GM12892 (cell line): ENCODE data around the gene NCK2.

Experiments
- DNase-seq: peaks from one replicate; pipeline ENCODE4 v3.0.0; 2011; ENCODE audit not compliant: insufficient read length
- FAIRE-seq: peaks from 2 replicates; lab custom pipeline; 2011; peaks lifted over from hg19 to GRCh38; lab: Jason Lieb, UNC
- POLR2A ChIP-seq: IDR thresholded peaks from 2 replicates; pipeline ENCODE4 v1.6.1; 2011; ENCODE audit warnings: low read depth, low read length, control low read depth
- POLR2AphosphoS5 ChIP-seq: IDR thresholded peaks from 2 replicates; pipeline ENCODE4 v1.6.1; 2011; ENCODE audit warnings: low read depth, low read length, control low read depth
- TAF1 ChIP-seq: IDR thresholded peaks from 2 replicates; pipeline ENCODE4 v1.6.1; 2011; ENCODE audit warnings: low read depth, mild to moderate bottlenecking, control low read depth, low read length, borderline replicate concordance

The NCK2 gene

GRCh38 chr2:105738658-105739241, 6.0 kb upstream of the NCK2 start:
- peak; percentile 48 for FAIRE-seq
- TF ChIP-seq POLR2AphosphoS5, result no peak
- TF ChIP-seq TAF1, result no peak
- TF ChIP-seq POLR2A, result no peak
- no peak for DNase-seq

DNA sequence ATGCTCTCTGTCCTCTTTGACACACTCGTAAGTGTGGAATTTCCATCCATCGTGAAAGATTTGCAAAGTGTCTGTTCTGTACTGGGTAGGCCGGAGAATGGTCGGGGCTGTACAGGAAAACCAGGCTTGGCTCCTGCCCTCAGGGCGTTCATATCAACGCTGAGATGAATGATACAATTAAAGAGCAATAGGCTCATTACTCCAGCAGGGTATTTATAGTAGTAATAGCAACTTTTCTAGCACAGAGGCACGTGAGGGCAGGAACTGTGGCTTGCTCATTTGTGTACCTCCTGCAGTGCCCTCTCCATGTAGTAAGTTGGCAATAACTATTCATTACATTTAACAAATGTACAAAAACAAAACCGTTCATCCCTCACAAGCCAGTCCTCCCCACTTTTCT, 5.3 kb upstream of the NCK2 start:
- peak; percentile 44 for FAIRE-seq
- no peak for DNase-seq
- TF ChIP-seq POLR2AphosphoS5, result no peak
- TF ChIP-seq TAF1, result no peak
- no peak for TF ChIP-seq POLR2A

- TF ChIP-seq POLR2AphosphoS5, result no peak
- TF ChIP-seq TAF1, result no peak
- TF ChIP-seq POLR2A, result no peak
- DNase-seq, result no peak
- no peak for FAIRE-seq
Measured at GRCh38 chr2:105739944-105740530, 4.7 kb upstream of the NCK2 start.

DNA sequence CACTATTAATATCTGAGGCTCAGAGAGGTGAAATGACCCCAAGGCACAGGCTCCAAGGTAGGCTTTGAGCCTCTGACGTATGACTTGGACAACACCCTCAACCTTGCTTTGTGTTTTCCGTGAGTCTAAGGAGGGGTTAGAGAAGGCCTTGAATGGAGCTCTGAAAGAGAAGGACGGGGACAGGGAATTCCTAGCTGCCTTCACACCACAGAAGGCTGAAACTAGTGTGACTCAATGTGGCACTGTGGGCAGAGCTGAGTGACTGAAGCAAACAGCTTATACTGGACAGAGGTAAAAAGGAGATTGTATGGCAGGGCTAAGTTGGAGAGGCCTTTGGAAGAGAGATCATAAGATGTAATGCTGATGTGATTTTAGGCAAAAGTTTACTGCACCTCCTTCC, 3.5 kb upstream of the NCK2 start:
- DNase-seq (no peak), FAIRE-seq (no peak)
- TF ChIP-seq POLR2AphosphoS5 (no peak), POLR2A (no peak), TAF1 (no peak)

- FAIRE-seq (no peak), DNase-seq (no peak)
- TF ChIP-seq TAF1 (no peak), POLR2AphosphoS5 (no peak), POLR2A (no peak)
Measured at GRCh38 chr2:105741617-105742016, 3.1 kb upstream of the NCK2 start.

DNA sequence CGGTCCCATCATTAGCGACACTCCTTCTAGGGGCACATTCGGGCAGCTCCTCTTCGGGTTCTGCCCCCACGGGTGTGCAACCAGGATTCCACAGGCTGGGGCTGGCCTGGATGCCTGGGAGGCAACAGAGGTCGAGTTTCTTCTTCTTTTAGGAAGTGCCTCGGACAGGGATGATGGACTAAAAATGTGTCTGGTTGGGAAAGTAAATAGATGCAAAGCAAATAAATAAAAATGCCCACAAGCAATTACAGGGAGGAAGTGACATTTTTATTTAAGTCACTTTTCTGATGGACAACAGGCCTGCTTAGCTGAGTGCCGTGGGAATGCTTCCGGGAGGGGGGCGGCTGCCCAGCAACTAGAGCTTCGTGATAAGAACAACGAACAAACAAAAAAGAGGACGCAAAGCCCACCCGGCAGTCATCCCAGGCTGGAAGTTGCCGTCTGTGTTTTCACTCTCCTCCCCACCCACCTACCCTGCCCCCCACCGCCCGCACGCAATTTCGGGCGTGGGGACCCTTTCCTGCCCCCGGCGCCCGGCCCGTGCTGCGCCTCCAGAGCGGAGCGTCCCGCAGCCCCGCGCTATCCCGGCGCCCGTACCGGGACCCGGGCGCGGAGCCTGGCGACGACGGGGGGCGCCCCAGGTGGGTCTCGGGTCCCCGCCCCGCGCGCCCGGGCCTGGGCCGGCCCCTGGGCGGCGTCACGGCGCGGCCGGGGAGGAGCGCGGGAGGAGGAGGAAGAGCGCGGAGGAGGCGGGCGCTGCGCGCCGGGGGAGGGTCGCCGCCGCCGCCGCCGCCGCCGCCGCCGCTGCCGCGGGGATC, 412 bp upstream of the NCK2 start:
- DNase-seq (peak; percentile 80), FAIRE-seq (peak; percentile 38)
- no peak for TF ChIP-seq TAF1
- TF ChIP-seq POLR2AphosphoS5, result no peak
- no peak for TF ChIP-seq POLR2A

GRCh38 chr2:105746177-105747080, 1.7 kb downstream of the NCK2 start:
- FAIRE-seq (peak; percentile 86), DNase-seq (peak; percentile 56)
- peak; percentile 53; the same call in 1 of the 2 replicates for TF ChIP-seq TAF1
- peak; percentile 26; the same call in 1 of the 2 replicates for TF ChIP-seq POLR2A
- 0 out of 2 replicates have a peak, but pooled peaks have one; percentile 4 for TF ChIP-seq POLR2AphosphoS5

GRCh38 chr2:105747254-105747894, 2.7 kb downstream of the NCK2 start:
- TF ChIP-seq POLR2AphosphoS5 (no peak), TAF1 (no peak), POLR2A (no peak)
- FAIRE-seq (no peak), DNase-seq (no peak)

DNA sequence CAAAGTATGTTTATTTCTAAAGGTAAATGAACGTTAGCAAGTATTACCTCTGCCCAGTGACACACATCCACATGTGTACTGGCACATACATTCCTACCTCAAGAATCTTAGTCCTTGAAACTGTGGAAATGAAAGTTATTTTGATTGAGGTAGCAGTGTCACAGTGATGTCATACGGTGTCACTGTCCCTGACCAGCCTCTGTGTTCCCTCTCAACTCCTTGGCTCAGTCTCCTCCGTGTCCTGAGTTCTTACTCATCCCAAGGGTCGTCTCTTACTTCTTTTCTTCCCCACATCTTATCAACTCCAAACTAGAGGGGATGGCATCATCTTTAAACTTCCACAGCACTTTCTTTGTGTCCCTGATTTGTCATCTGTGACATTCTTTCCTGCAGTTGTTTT, 3.3 kb downstream of the NCK2 start:
- FAIRE-seq (no peak), DNase-seq (no peak)
- TF ChIP-seq POLR2A (no peak), POLR2AphosphoS5 (no peak), TAF1 (no peak)

DNA sequence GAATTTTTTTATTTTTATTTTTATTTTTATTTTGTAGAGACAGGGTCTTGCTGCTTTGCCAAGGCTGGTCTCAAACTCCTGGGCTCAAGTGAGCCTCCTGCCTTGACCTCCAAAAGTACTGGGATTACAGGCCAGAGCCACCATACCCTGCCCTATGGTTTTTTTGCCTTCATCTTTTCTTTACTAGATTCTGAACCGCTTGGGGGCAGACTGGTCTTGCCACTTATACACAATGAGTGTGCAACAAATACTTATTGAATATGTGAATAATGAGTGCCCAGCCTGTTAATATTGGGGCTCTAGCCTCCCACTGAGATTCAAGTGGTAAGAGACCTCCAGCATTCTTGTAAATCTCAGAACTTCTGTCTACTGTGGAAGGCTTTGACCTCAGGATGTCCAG, 3.9 kb downstream of the NCK2 start:
- FAIRE-seq (no peak), DNase-seq (no peak)
- no peak for TF ChIP-seq POLR2A
- no peak for TF ChIP-seq POLR2AphosphoS5
- no peak for TF ChIP-seq TAF1
